PC-3 (cell line): ENCODE data around the gene ABTB2. TPM values are rescaled to one million over a fixed set of nuclear protein-coding genes. Genes with fewer than 3 reads are reported as not detected.

Source experiments
- ATAC-seq: fragments of 200-7000 bp; cut with Tn5 transposase; 2 replicates; pipeline ENCODE4 v1.9.1; 2020; ENCODE audit warnings: mild to moderate bottlenecking, moderate library complexity
- BruUV-seq: library from RNA; stranded (reverse); fragments of 400-500 nt; replicated peaks from 2 replicates; lab custom pipeline; 2021; lab: Mats Ljungman, UMichigan
- CTCF ChIA-PET: fragments of 300-600 bp; sonication (Branson Sonifier 250); formaldehyde crosslinking; loops from one replicate; lab custom pipeline; 2022; ENCODE audit warnings: antibody characterized with exemption; lab: Charles Lee
- POLR2A ChIA-PET: fragments of 300-600 bp; sonication (Branson Sonifier 250); formaldehyde crosslinking; loops from one replicate; lab custom pipeline; 2022; ENCODE audit warnings: antibody characterized with exemption; ENCODE audit not compliant: unreplicated experiment; lab: Charles Lee
- DNase-seq: peaks from one replicate; pipeline ENCODE4 v3.0.0-alpha.2; 2015
- H2AFZ ChIP-seq: fragments of 300-600 bp; sonication (generic); 2 replicates; pipeline ENCODE4 v1.6.0; 2016; ENCODE audit warnings: antibody characterized with exemption, low read length
- H3F3A ChIP-seq: fragments of 300-600 bp; sonication (generic); one replicate; pipeline ENCODE4 v1.6.0; 2017; ENCODE audit warnings: antibody characterized with exemption, low read length, control low read depth, mild to moderate bottlenecking; ENCODE audit not compliant: unreplicated experiment
- H3K27ac ChIP-seq: fragments of 300-600 bp; sonication (generic); 2 replicates; pipeline ENCODE4 v1.5.1; 2016; ENCODE audit warnings: mild to moderate bottlenecking, low read length
- H3K27me3 ChIP-seq: fragments of 300-600 bp; sonication (generic); 2 replicates; pipeline ENCODE4 v1.6.1; 2016; ENCODE audit warnings: low read length, mixed read lengths
- H3K36me3 ChIP-seq: fragments of 300-600 bp; sonication (generic); 2 replicates; pipeline ENCODE4 v1.6.1; 2016; ENCODE audit warnings: low read depth, mixed run types, low read length, mixed read lengths
- H3K4me1 ChIP-seq: fragments of 300-600 bp; sonication (generic); 2 replicates; pipeline ENCODE4 v1.5.1; 2016; ENCODE audit warnings: low read length; ENCODE audit not compliant: insufficient read depth
- H3K4me2 ChIP-seq: fragments of 300-600 bp; sonication (generic); 2 replicates; pipeline ENCODE4 v1.6.0; 2016; ENCODE audit warnings: low read length
- H3K4me3 ChIP-seq: fragments of 300-600 bp; sonication (generic); 2 replicates; pipeline ENCODE4 v1.5.1; 2016; ENCODE audit warnings: mild to moderate bottlenecking, low read length, mixed read lengths
- H3K79me2 ChIP-seq: fragments of 300-600 bp; sonication (generic); 2 replicates; pipeline ENCODE4 v1.6.1; 2017; ENCODE audit warnings: low read length, mixed read lengths
- H3K9ac ChIP-seq: fragments of 300-600 bp; sonication (generic); 2 replicates; pipeline ENCODE4 v1.6.0; 2016; ENCODE audit warnings: mild to moderate bottlenecking, low read length
- H3K9me2 ChIP-seq: fragments of 300-600 bp; sonication (generic); replicated peaks from 2 replicates; pipeline ENCODE4 v1.6.1; 2016; ENCODE audit warnings: mixed run types, low read length, mixed read lengths
- H3K9me3 ChIP-seq: fragments of 300-600 bp; sonication (generic); 2 replicates; pipeline ENCODE4 v1.6.1; 2016; ENCODE audit warnings: low read length, mixed read lengths
- H4K20me1 ChIP-seq: fragments of 300-600 bp; sonication (generic); 2 replicates; pipeline ENCODE4 v1.6.1; 2016; ENCODE audit warnings: low read length, mixed read lengths
- EZH2 ChIP-seq: fragments of 300-600 bp; sonication (generic); IDR thresholded peaks from one replicate; pipeline ENCODE4 v1.6.1; 2017; ENCODE audit warnings: antibody characterized with exemption, mild to moderate bottlenecking, low read length; ENCODE audit not compliant: unreplicated experiment
- EZH2phosphoT487 ChIP-seq: fragments of 300-600 bp; sonication (generic); IDR thresholded peaks from 2 replicates; pipeline ENCODE4 v1.6.1; 2018; ENCODE audit warnings: mild to moderate bottlenecking, antibody characterized with exemption, low read length, borderline replicate concordance
- intact Hi-C: fragments of 100-400 bp; cut with micrococcal nuclease; formaldehyde crosslinking; loops from 2 replicates; pipeline ENCODE4 v1.9.0; 2023
- total RNA-seq: library from RNA; depleted of rRNA; stranded (reverse); fragments of >200 nt; gene quantifications from 2 replicates; pipeline ENCODE4 v1.2.3, GENCODE V29; 2014
- TF ChIP-seq, protein P1 (sequence below): fragments of 300-600 bp; sonication (generic); conservative IDR thresholded peaks from 2 replicates; pipeline ENCODE4 v1.5.1; 2017; ENCODE audit warnings: antibody characterized with exemption, low read depth, mild to moderate bottlenecking, low read length

The ABTB2 gene
- total RNA-seq, 1 experiment from 2014 or later, result 5.2 TPM

DNA sequence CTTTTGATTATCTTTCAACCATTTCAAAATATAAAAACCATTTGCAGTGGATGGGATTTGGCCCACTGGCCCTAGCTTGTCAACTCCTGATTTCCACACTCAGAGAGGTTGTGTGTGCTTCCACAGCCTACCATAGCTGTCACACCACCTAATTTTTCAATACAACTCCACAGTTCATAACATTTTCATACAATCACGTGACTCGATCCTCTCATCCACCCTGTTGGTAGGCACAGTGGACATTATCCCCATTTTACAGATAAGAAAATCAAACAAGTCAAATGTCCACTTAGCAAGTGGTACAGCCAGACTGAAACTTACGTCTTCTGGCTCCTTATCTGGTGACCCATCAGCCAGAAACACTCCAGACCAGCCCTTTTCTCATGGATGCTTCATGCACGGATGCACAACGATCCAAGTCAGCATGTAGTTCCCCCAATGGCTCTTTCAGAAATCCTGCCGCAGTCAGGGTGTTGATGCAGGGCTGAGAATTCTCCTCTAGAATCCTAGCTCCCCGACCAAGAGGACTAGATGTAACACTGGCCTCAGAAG, 88.0 kb downstream of the ABTB2 start:
- 0 out of 2 replicates have a peak, but pooled peaks cover 1% of the 10 kb centered on the region for H3K79me2 ChIP-seq

DNA sequence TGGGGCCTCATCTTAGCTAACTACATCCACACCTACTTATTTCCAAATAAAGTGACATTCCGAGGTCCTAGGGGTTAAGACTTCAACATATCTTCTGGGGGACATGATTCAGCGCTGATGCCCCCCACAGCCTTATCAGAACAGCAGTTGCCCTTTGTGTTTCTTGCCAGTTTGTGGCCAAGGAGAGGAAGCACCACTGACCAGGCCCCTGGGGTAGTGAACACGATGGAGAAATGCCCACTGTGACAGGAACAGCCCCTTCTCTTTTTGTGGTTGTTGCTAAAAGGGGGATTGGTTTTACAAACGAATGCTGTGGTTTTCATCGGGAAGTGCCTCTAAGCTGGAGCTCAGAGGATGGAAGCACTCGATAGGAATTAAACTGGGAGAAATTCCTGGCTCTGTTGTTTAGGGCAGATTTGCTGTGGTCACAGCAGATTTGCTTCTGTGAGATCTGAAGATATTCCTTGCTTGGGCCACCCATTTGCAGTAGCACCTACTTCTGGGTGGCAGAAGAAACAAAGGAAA, 88.8 kb downstream of the ABTB2 start:
- peaks cover 21% of the 10 kb centered on the region for H3K4me1 ChIP-seq
- no peak overlapping the region for H3K27ac ChIP-seq
- no peaks in the 10 kb centered on the region for H3K9me2 ChIP-seq
- DNase-seq (no peak), ATAC-seq (no peak)
- no TSS peak for BruUV-seq
- H4K20me1 ChIP-seq, result no peaks in the 10 kb centered on the region
- CTCF ChIA-PET, result no interaction called here
- intact Hi-C loops, result loop anchor here (10.0 kb wide), 1 partner anchor 94 kb away; no protein-coding TSS in a partner anchor
- H3F3A ChIP-seq, result no peaks in the 10 kb centered on the region
- no peak overlapping the region for H3K4me2 ChIP-seq
- H3K9ac ChIP-seq, result no peak overlapping the region
- H3K79me2 ChIP-seq, result 0 out of 2 replicates have a peak, but pooled peaks cover 4% of the 10 kb centered on the region
- no peak overlapping the region for H3K4me3 ChIP-seq
- no peak overlapping the region for H2AFZ ChIP-seq
- no peaks in the 10 kb centered on the region for H3K36me3 ChIP-seq
- no peaks in the 10 kb centered on the region for H3K9me3 ChIP-seq
- POLR2A ChIA-PET, result no interaction called here
- no peaks in the 10 kb centered on the region for H3K27me3 ChIP-seq
- TF ChIP-seq, protein P1, sequence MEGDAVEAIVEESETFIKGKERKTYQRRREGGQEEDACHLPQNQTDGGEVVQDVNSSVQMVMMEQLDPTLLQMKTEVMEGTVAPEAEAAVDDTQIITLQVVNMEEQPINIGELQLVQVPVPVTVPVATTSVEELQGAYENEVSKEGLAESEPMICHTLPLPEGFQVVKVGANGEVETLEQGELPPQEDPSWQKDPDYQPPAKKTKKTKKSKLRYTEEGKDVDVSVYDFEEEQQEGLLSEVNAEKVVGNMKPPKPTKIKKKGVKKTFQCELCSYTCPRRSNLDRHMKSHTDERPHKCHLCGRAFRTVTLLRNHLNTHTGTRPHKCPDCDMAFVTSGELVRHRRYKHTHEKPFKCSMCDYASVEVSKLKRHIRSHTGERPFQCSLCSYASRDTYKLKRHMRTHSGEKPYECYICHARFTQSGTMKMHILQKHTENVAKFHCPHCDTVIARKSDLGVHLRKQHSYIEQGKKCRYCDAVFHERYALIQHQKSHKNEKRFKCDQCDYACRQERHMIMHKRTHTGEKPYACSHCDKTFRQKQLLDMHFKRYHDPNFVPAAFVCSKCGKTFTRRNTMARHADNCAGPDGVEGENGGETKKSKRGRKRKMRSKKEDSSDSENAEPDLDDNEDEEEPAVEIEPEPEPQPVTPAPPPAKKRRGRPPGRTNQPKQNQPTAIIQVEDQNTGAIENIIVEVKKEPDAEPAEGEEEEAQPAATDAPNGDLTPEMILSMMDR, result no peak
- no peak for TF ChIP-seq EZH2
- TF ChIP-seq EZH2phosphoT487, result no peak

More for the DNA sequence above, 88.0 kb downstream of the ABTB2 start:
- Histone ChIP-seq H3K27me3 (no peaks in the 10 kb centered on the region), H3K27ac (no peak overlapping the region), H4K20me1 (no peaks in the 10 kb centered on the region), H3K36me3 (no peaks in the 10 kb centered on the region), H3K9me2 (no peaks in the 10 kb centered on the region), H3K9ac (no peak overlapping the region), H2AFZ (no peak overlapping the region), H3K4me3 (no peak overlapping the region), H3K4me2 (no peak overlapping the region), H3F3A (no peaks in the 10 kb centered on the region), H3K9me3 (no peaks in the 10 kb centered on the region), H3K4me1 (peaks cover 24% of the 10 kb centered on the region)
- CTCF ChIA-PET, result no interaction called here
- POLR2A ChIA-PET, result no interaction called here
- no peak for DNase-seq
- TF ChIP-seq EZH2 (no peak), EZH2phosphoT487 (no peak)
- TF ChIP-seq, protein P1, result no peak
- intact Hi-C loops, result loop anchor here (10.0 kb wide), 1 partner anchor 95 kb away; no protein-coding TSS in a partner anchor
- BruUV-seq, result no TSS peak
- ATAC-seq, result no peak

DNA sequence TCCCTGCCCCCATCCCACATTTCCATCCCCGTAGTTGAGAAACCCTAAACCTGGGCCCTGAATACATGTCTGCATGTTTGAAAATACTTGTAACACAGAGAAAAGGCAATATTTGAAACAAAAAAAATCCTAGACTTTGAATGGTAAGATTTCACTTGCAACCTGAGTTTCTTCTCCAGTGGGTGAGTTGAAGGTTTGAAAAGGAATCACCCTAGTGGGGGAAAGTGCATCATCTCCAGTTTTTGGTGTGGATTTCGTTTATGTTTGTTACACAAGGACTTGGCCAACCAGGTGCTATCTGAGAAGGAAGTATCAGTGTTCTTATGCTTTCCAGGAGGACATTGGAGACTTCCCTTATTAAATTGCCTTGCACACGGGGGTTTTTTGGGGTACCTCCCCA, 90.4 kb downstream of the ABTB2 start:
- no peak overlapping the region for H3K27ac ChIP-seq
- no peak overlapping the region for H3K4me2 ChIP-seq
- intact Hi-C loops, result loop anchor here (2.0 to 10.0 kb wide), 2 partner anchors 91 to 93 kb away; partner anchors contain the start of gene ABTB2
- H3K27me3 ChIP-seq, result no peaks in the 10 kb centered on the region
- H3F3A ChIP-seq, result no peaks in the 10 kb centered on the region
- no peak overlapping the region for H3K4me3 ChIP-seq
- no peak for DNase-seq
- H3K4me1 ChIP-seq, result peaks cover 35% of the 10 kb centered on the region
- H3K9ac ChIP-seq, result no peak overlapping the region
- ChIA-PET POLR2A (no interaction called here), CTCF (no interaction called here)
- H3K9me2 ChIP-seq, result no peaks in the 10 kb centered on the region
- H4K20me1 ChIP-seq, result no peaks in the 10 kb centered on the region
- H3K36me3 ChIP-seq, result no peaks in the 10 kb centered on the region
- H3K9me3 ChIP-seq, result no peaks in the 10 kb centered on the region
- BruUV-seq, result no TSS peak
- H2AFZ ChIP-seq, result no peak overlapping the region
- peaks cover 4% of the 10 kb centered on the region; the same call in 1 of the 2 replicates for H3K79me2 ChIP-seq
- no peak for ATAC-seq
- TF ChIP-seq EZH2phosphoT487 (no peak), EZH2 (no peak)
- TF ChIP-seq, protein P1, result no peak
